ENCODE results near the gene ESX1.

- no peak for TF ChIP-seq POLR2AphosphoS5 (IDR thresholded peaks at IDR 0.05; ENCODE audit: borderline replicate concordance, low read depth, low read length)
- TF ChIP-seq EZH2 (IDR thresholded peaks at IDR 0.05) = no peak
- TF ChIP-seq FOXP2 (optimal IDR thresholded peaks at IDR 0.05; ENCODE audit: control extremely low read depth, extremely low read length, insufficient read depth) = no peak
Measured at GRCh38 chrX:104270212-104270611, 15.5 kb upstream of the ESX1 start.

Data from SK-N-MC (cell line).